ENCODE data around the gene LHFPL2.
A peak's percentile ranks its signal among the peaks of the same experiment; 100 is the strongest.

Gene LHFPL2

DNA sequence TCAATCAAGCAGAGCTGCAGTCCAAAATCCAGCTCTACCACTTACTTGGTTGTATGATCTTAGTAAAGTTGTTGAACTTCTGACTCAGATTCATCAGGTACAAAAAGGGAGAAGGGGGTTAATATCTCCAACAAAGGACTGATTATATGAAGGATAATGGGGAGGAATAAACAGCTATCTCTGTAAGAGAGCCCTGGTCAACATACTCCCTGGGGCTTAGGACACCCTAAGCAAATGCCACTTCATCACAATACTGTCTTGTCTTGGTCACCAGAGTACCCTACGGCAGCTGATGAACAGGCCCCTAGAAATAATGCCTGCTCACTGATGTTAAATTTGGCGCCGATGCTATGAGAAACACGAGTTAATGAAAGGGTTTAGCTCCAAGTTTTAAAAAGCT, 34.8 kb downstream of the LHFPL2 start:
- no peak for DNase-seq

GRCh38 chr5:78613151-78613533, 35.4 kb downstream of the LHFPL2 start:
- no peak for DNase-seq

- DNase-seq: peak; percentile 24
Observed at GRCh38 chr5:78612227-78613150, 36.1 kb downstream of the LHFPL2 start.

- peak; percentile 24 for DNase-seq
Observed at GRCh38 chr5:78611126-78611605, 37.4 kb downstream of the LHFPL2 start.

DNA sequence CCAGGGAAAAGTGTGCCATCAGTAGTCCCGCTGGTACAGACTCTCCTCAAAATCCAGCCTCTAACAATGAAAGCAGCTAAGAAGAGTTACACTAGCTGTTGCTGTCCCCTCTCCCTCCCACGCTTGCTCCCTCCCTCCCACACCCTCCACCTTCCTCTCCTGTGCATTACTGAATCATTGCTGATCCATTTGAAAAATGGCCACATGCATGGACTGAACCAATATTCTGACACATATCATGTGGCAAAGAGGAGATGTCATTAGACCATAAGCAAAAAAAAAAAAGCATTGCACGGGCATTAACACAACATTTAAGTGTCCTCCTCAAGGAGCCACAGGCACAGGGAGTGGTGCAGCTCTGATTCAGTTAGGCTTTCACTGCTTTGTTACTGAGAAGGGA, 37.9 kb downstream of the LHFPL2 start:
- peak; percentile 28 for DNase-seq

DNA sequence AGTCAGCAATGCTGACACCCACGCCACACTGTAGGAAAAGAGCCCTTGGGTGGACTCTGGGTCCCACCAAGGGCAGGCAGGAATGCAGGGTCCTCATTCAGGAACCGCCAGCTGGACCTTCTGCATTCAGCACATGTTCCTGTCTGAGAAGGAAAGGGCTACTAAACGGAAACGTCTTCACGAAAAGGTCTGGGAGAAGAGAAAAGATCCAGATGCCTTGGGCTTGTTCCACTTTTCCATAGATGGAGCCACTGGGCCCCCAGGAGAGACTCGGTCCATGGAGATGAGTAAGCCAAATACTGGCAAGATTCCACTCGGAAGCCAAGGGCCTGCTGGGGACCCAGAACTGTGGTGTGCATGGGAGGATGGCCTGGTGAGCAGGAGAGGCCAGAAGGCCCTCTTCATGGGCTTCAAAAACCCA, 38.4 kb downstream of the LHFPL2 start:
- peak; percentile 11 for DNase-seq

DNA sequence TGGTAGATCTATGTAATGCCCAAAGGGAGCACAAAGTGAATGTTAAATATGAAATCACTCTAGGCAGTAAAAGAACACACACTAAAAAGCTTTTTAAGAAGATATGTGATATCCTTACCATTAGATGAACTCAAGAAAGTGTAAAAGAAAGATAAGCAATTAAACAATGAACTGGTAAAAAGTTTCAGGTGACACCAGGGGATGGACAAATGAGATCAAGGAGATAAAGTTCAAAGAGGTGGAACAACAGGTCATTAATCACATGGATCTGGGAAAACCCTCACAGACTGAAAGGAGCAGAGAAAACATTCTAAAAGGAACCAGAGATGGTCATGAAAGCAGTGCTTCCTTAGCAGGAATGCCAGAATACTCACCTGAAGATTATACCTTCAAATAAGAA, 40.7 kb downstream of the LHFPL2 start:
- DNase-seq: no peak

GRCh38 chr5:78606241-78606640, 42.3 kb downstream of the LHFPL2 start:
- no peak for DNase-seq

GRCh38 chr5:78605611-78606010, 43.0 kb downstream of the LHFPL2 start:
- no peak for DNase-seq

DNA sequence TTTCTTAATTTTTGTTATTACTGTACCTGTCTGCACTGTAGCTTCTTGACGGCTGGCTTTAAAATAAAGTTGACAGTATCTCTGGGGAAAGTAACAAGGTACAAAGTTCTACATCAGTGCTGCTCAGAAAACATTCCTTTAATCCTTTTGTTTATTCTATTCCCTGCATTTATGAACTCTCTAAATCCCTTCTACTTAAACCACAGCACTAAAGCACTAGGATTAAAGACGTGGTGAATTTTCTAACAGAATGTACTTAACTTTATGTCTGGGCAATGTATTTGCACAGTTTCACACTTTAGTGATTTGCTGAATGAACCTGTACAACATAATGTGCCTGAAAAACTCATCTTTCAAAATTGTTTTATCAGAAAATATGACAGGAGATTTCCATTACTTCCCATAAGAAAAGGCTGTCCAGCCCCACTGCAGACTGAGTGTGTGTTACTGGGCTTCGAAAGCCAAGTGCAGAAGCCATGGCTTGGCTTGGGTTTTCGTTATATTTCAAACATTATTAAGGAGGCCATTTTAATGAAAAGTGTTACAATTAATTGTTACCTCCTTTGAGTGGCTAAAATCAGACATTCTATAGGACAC, 43.8 kb downstream of the LHFPL2 start:
- DNase-seq: no peak

- no peak for DNase-seq
Observed at GRCh38 chr5:78603636-78604175, 44.9 kb downstream of the LHFPL2 start.

GRCh38 chr5:78602400-78602799, 46.2 kb downstream of the LHFPL2 start:
- DNase-seq: no peak

GRCh38 chr5:78601559-78602314, 46.8 kb downstream of the LHFPL2 start:
- DNase-seq: no peak

GRCh38 chr5:78600687-78601414, 47.7 kb downstream of the LHFPL2 start:
- DNase-seq: no peak

- DNase-seq: no peak
Observed at GRCh38 chr5:78598973-78599372, 49.6 kb downstream of the LHFPL2 start.

DNA sequence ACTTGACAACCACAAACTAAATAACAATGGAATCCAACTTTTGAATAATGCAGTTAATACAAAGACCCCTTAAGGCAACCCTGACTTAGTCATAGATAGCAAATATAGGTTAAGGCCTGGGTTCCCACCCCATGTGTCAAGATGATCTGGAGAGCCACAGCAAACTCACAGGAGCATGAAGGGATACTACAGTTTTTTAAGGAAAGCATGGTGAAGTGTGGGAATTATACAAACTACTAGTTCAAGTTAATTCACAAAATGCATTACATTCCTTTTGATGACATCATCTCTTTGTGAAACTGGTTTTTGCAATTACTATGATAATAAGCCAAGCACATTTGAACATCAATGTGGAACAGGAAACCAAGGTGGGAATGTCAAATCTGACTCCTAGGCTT, 50.6 kb downstream of the LHFPL2 start:
- DNase-seq: no peak

DNA sequence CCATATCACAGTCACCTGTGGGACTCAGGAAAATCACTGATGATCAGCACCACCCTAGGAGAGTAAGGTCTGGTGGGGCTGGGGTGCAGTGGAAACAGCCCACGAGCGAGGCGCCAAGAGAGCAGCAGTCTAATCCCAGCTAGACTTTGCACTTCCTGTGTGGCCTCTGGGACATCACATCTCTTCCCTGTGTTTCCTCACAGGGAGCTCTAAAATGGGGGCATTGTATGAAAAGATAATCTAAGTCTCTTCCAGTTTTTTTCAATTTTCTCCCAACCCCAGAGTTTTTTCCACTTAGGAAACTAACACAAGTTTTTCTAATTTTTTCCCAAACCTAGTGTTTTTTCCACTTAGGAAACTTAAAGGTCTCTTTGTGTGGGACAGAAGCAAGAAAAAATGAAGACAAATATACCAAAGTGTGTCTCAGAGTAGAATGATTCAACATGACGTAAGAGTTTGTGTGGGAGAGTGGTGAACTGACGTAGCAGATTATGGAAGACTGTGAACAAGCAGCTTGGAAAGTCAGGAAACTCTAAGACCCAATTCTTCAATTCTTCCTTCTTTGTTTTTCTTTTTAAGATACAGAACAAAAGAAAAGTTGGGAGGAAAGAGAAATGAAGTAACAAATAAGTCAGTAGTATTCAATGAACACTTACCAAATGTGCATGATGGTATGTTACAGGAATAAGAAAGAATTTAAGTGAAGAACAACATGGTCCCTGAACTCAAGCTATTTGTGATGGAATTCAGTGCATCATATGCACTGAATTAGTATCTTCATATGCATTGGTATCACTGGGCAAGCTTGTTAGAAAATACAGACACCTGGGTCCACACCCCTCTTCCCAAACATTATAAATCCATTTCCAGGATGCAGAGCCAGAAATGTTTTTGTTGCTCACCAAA, 51.3 kb downstream of the LHFPL2 start:
- no peak for DNase-seq

- no peak for DNase-seq
Observed at GRCh38 chr5:78595458-78595921, 53.1 kb downstream of the LHFPL2 start.

DNA sequence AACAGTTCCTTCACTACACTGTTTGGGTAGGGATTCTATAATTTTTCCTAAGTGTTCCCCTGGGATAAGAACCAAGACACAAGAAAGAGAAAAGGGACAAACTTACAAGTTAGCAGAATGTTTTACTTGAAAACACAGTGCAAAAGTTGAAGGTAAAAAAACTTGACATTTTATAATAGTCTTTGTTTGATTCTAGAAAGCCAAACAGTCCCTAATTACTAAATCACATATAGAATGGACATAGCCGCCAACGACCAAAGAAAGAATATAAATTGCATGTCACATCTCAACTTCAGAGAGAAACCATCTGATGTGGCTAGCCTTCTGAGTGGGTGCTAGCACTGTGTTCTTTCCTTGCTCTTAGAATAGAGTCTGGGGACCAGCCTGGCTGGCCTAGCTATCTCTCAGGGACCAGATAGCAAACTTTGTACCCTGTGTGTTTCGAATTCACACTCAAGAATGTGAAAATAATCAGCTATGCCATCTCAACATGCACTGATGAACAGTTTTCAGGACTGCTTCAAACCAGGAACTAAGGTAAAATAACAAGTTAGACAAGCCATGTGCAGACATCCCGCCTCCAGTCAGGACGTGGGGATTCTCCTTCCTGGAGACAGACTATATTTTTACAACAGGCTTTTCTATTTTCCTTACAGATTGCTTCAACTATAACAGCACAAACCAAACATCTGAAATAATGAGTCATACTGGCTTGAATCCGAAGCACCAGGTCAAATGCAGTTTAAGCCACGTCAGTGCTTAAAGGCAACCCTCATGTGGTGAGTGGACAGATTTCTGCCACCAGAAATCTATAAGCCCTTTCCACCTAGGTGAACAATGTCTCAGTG, 53.7 kb downstream of the LHFPL2 start:
- DNase-seq: no peak

DNA sequence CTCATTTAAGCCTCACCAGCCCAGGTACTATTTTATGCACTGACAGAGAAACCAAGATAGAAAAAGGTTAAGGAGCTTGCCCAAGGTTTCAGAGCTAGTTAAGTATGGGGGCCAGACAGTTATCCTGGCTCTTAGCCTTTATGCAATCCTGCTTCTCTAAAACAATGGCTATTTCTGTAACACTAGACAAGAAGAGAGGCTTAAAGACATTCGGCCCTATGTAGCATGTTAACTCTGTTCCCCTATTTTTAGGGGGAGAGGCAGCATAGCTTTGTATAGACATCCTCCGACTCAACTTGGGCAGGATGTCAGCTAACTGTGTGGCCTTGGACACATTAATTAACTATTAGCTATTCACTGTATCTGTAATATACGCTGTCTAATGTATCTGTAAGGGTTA, 54.6 kb downstream of the LHFPL2 start:
- DNase-seq: no peak
